Esophagus squamous epithelium (tissue), 5 donors: ENCODE data around the gene ANKRD6. TPM values are rescaled to one million over a fixed set of nuclear protein-coding genes. Genes with fewer than 3 reads are reported as not detected.

ENCODE experiments used
- DNase-seq: peaks from one replicate; lab custom pipeline; 2025; lab: John Stamatoyannopoulos, UW
- H3K27ac ChIP-seq, 4 donors: fragments of 200-600 bp; sonication (generic); one replicate each; pipeline ENCODE4 v1.5.1; 2016 to 2019; ENCODE audit warnings: mild to moderate bottlenecking in 1 of 4
- H3K27me3 ChIP-seq, 4 donors: fragments of 200-600 bp; sonication (generic); 1 replicate in 3 of 4; 2 replicates in 1 of 4; pipeline versions ENCODE4 v1.5.1 to v1.6.0; 2017 to 2021; ENCODE audit warnings: antibody characterized with exemption in 1 of 4
- H3K36me3 ChIP-seq, 3 donors: fragments of 200-600 bp; sonication (generic); one replicate each; pipeline ENCODE4 v1.5.1; 2016 to 2019
- H3K4me1 ChIP-seq, 3 donors: fragments of 200-600 bp; sonication (generic); one replicate each; pipeline ENCODE4 v1.5.1; 2017 to 2019
- H3K4me3 ChIP-seq, 4 donors: fragments of 200-600 bp; sonication (generic); 1 replicate in 3 of 4; 2 replicates in 1 of 4; pipeline ENCODE4 v1.5.1; 2016 to 2019; ENCODE audit warnings: mild to moderate bottlenecking in 2 of 4, moderate library complexity in 1 of 4
- H3K9me3 ChIP-seq, 3 donors: fragments of 200-600 bp; sonication (generic); one replicate each; pipeline ENCODE4 v1.5.1; 2016 to 2019
- POLR2A ChIP-seq, 4 donors: fragments of 450-650 bp; IDR thresholded peaks; one replicate each; pipeline ENCODE4 v1.6.1; 2017; ENCODE audit warnings: antibody characterized with exemption in 4 of 4, mild to moderate bottlenecking in 4 of 4, moderate library complexity in 3 of 4
- WGBS, 2 donors: methylation state at CpG; one replicate each; pipeline ENCODE4 v1.1.5; 2018; 5-methylcytosine and 5-hydroxymethylcytosine counted together
- intact Hi-C: fragments of 100-400 bp; cut with DNase I; formaldehyde crosslinking; loops from one replicate; pipeline ENCODE4 v1.15.0; 2022
- total RNA-seq, 4 donors: library from RNA; depleted of rRNA; stranded (reverse); fragments of >200 nt; gene quantifications; one replicate each; pipeline ENCODE4 v1.1.0, GENCODE V29; 2016
- TF ChIP-seq, protein P1 (sequence below), 6 experiments: fragments of 450-650 bp in 4 of 6; fragments of 200-600 bp in 2 of 6; sonication (generic) in 2 of 6; IDR thresholded peaks; one replicate each; pipeline ENCODE4 v1.5.1; 2016 to 2019; ENCODE audit warnings: antibody characterized with exemption in 6 of 6, mild to moderate bottlenecking in 4 of 6, moderate library complexity in 4 of 6
- donor health status: DM: yes; HTN: yes; CAD: no.

Gene ANKRD6
- total RNA-seq = 10 to 100 TPM in 1 of 4 donors, 1 to 10 TPM in 3; 5.8 to 12.0 (median 7.3) TPM

DNA sequence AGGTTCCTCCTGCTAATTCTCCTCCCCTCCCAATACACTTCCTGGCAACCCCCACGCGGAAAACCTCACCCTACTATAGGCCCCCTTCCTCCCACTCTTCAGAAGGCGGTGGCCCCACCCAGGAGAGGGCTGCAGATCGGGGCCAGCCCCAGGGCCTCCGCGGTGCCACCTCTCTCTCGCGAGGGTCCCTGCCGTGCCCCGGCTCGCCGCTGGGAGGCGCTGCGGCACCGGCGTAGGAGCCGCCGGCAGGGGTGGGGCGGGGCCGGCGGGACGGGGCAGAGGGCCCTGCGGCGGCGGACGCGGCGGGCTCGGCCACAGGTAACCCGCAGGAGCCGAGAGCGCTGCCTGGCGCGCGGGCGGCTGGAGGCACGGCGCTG lies at the start of gene ANKRD6:
Gene ANKRD6, plus strand, starts transcription at position 278 of the 377 bp plus-strand sequence. CDS start 133,825 bp downstream, outside the sequence.
- Histone ChIP-seq H3K27ac (peak within 1 kb of the TSS; percentile 31 to 69 (median 56)), H3K27me3 (no peaks in the 10 kb centered on the region), H3K9me3 (no peaks in the 10 kb centered on the region), H3K36me3 (no peaks in the 10 kb centered on the region), H3K4me3 (peak within 1 kb of the TSS; percentile 63 to 92 (median 84)), H3K4me1 (peaks cover 4 to 50% (median 15%) of the 10 kb centered on the region in 3 donors)
- DNase-seq = no peak
- intact Hi-C loops = loop anchor here (5.0 kb wide), 1 partner anchor 179 kb away; no protein-coding TSS in a partner anchor
- TF ChIP-seq, protein P1, sequence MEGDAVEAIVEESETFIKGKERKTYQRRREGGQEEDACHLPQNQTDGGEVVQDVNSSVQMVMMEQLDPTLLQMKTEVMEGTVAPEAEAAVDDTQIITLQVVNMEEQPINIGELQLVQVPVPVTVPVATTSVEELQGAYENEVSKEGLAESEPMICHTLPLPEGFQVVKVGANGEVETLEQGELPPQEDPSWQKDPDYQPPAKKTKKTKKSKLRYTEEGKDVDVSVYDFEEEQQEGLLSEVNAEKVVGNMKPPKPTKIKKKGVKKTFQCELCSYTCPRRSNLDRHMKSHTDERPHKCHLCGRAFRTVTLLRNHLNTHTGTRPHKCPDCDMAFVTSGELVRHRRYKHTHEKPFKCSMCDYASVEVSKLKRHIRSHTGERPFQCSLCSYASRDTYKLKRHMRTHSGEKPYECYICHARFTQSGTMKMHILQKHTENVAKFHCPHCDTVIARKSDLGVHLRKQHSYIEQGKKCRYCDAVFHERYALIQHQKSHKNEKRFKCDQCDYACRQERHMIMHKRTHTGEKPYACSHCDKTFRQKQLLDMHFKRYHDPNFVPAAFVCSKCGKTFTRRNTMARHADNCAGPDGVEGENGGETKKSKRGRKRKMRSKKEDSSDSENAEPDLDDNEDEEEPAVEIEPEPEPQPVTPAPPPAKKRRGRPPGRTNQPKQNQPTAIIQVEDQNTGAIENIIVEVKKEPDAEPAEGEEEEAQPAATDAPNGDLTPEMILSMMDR (IDR thresholded peaks at IDR 0.05) = peak; percentile 74 to 98 (median 96)
- TF ChIP-seq POLR2A (IDR thresholded peaks at IDR 0.05) = no peak
- 0% methylated on average over 2 to 5 of the region's 38 CpGs for WGBS, 2 donors

DNA sequence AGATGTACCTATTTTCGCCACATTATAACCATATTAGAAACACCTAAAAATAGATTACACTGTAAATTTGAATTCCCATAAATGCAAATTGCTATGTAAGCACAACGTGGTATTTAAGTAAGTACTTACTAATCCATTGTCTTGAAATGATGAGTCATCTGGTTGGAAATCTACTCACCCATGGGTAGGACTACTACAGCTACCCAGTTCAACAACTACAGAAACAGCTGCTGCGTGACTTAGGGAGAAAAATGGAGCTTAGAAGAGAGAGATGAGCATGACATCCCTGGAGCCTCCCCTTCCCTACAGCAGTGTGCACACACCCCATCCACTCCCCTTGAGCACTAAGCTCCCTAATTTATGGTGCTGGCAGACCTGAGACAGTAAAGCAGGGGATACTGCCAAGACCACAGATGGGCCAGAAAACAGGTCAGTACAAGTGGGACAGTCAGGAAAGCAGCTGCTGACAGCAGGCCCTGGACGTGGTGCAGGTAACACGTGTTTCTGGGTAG lies 47.7 kb upstream of the ANKRD6 start:
- H3K27ac ChIP-seq = peak overlapping the region in 2 of 4 donors; percentile 67 to 82
- intact Hi-C loops = no loop called here
- TF ChIP-seq, protein P1 (IDR thresholded peaks at IDR 0.05) = no peak
- TF ChIP-seq POLR2A (IDR thresholded peaks at IDR 0.05) = no peak
- no peaks in the 10 kb centered on the region for H3K27me3 ChIP-seq
- WGBS, 2 donors = 34 to 41% methylated on average over 5 of the region's 5 CpGs
- H3K9me3 ChIP-seq = no peaks in the 10 kb centered on the region
- no peak overlapping the region for H3K4me3 ChIP-seq
- H3K36me3 ChIP-seq = no peaks in the 10 kb centered on the region
- no peak for DNase-seq
- H3K4me1 ChIP-seq = peaks cover 0 to 22% (median 15%) of the 10 kb centered on the region in 3 donors

DNA sequence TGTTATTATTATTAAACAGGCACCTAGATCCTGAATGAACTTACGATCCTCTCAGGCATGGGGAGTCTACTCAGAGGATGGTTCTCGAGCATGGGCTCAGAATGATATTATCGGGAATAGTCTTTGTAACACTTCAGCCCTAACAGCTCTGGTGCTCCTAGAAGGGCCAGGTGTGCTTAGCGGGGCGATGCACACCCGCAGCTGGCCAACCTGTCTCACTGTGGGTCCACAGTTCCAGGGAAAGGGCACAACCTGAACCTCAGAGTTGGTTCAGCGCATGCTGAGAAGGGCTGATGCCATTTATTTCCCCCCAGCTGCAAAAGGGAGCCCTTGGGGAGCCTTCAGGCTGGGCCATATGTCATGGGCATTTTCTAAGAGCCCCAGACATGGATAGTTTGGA lies 47.1 kb upstream of the ANKRD6 start:
- no peak for DNase-seq
- peak overlapping the region; percentile 54 to 82 (median 60) for H3K27ac ChIP-seq

DNA sequence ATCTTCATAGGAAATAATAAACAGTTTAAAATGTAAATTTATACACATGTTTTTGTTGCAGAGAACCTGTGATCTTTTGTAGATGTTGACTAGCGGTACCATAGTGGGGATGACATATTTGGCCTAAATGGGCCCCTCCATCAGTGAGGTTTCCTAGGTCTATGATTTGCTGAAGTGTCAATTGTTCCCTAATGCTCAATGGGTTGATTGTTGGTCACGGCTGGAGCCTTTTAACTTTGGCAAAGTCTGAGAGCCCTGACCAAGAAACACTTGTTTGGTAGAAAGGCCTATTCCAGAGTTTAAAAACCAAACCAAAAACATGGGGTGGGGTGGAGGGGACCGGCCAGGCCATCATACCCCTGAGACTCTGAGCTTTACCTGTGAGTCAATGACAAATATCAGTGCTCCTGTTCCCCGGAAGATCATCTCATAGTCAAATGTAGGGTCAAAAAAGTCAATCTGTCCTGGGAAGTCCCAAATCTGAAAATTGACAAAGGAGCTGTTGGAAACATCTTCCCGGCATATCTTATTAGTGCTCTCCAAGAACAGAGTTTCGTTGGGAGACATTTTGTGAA lies 45.9 kb upstream of the ANKRD6 start:
- Histone ChIP-seq H3K9me3 (no peaks in the 10 kb centered on the region), H3K4me3 (no peak overlapping the region), H3K36me3 (no peaks in the 10 kb centered on the region), H3K4me1 (peaks cover 0 to 22% (median 15%) of the 10 kb centered on the region in 3 donors), H3K27ac (no peak overlapping the region), H3K27me3 (no peaks in the 10 kb centered on the region)
- 91 to 95% methylated on average over 5 to 6 of the region's 6 CpGs for WGBS, 2 donors
- TF ChIP-seq, protein P1 (IDR thresholded peaks at IDR 0.05) = no peak
- no peak for TF ChIP-seq POLR2A (IDR thresholded peaks at IDR 0.05)
- intact Hi-C loops = no loop called here
- DNase-seq = no peak

More for the DNA sequence above, 47.1 kb upstream of the ANKRD6 start:
- no peaks in the 10 kb centered on the region for H3K9me3 ChIP-seq
- WGBS, 2 donors = 58 to 77% methylated on average over 6 to 7 of the region's 7 CpGs
- no peak for TF ChIP-seq POLR2A (IDR thresholded peaks at IDR 0.05)
- TF ChIP-seq, protein P1 (IDR thresholded peaks at IDR 0.05) = no peak
- intact Hi-C loops = no loop called here
- H3K4me1 ChIP-seq = peaks cover 0 to 22% (median 15%) of the 10 kb centered on the region in 3 donors
- H3K27me3 ChIP-seq = no peaks in the 10 kb centered on the region
- H3K36me3 ChIP-seq = no peaks in the 10 kb centered on the region
- no peak overlapping the region for H3K4me3 ChIP-seq

DNA sequence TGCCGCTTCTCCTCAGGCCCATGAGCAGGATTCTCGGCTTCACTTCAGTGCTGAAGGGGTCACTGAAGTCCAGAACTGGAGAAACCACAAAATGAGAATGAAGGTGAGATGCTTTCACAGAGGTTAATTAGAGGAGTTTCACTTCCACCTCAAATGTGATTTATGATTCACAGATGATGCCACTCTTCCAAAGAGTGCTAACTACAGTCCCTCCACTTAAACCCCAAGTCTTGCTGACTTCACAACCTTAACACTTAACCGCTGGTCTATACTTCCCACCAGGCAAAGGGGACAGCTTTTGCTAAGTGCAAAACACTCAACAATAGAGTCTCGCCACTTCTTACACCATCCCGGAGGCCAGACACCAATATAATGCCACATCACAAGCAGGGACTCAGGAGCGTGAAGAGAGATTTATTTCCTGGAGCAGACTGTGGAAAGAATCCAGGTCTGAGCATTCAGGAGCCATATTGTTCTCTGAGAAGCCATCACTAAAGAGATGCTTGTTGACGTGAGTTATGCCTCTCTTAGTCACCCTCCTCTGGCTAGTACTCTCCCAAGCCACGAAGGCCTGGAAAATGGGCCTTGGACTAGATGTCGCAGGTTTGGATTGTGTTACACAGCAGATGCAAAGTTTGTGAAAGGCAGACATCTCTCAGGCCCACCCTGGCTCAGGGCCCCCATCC lies 45.3 kb upstream of the ANKRD6 start:
- 85 to 92% methylated on average over 8 to 9 of the region's 9 CpGs for WGBS, 2 donors
- Histone ChIP-seq H3K27me3 (no peaks in the 10 kb centered on the region), H3K4me1 (peaks cover 0 to 22% (median 15%) of the 10 kb centered on the region in 3 donors), H3K4me3 (no peak overlapping the region), H3K9me3 (no peaks in the 10 kb centered on the region), H3K27ac (no peak overlapping the region), H3K36me3 (no peaks in the 10 kb centered on the region)
- intact Hi-C loops = no loop called here
- DNase-seq = no peak
- no peak for TF ChIP-seq POLR2A (IDR thresholded peaks at IDR 0.05)
- TF ChIP-seq, protein P1 (IDR thresholded peaks at IDR 0.05) = no peak
